ENCODE data around the gene PATE2.

- TF ChIP-seq CTCF (IDR thresholded peaks at IDR 0.05; ENCODE audit: insufficient read depth, low read depth, low read length) (no peak), EZH2 (IDR thresholded peaks at IDR 0.05; ENCODE audit: insufficient read depth, low read length) (no peak)
Observed at GRCh38 chr11:125799808-125800207, 21.2 kb upstream of the PATE2 start.

Data from astrocyte (in vitro differentiated cells and primary cell).